Spleen (tissue), 7 donors: ENCODE data around the gene METTL8.

Experiments used
- CTCF ChIP-seq, 11 experiments: fragments of 200-600 bp in 7 of 11; fragments of 450-650 bp in 4 of 11; sonication (generic) in 4 of 11; IDR thresholded peaks in 8 of 11; conservative IDR thresholded peaks in 3 of 11; 1 replicate in 7 of 11; 2 replicates in 4 of 11; pipeline versions ENCODE4 v1.4.0 to v1.8.0; 2016 to 2021; ENCODE audit warnings: antibody characterized with exemption in 11 of 11, inconsistent platforms in 4 of 11, mild to moderate bottlenecking in 1 of 11
- POLR2A ChIP-seq, 3 donors: fragments of 450-650 bp; IDR thresholded peaks; one replicate each; pipeline ENCODE4 v1.5.1; 2017; ENCODE audit warnings: antibody characterized with exemption in 3 of 3, mild to moderate bottlenecking in 1 of 3
- POLR2AphosphoS5 ChIP-seq, 3 donors: sonication (generic); formaldehyde crosslinking; IDR thresholded peaks; one replicate each; pipeline ENCODE4 v1.5.1; 2017; ENCODE audit warnings: antibody characterized with exemption in 3 of 3
- donor health status: DM: no; HTN: no; CAD: no; lungs with moderate emphysema.
- donor health status: DM: no; HTN: no; CAD: no.
- donor health status: DM: no; HTN: no; CAD: no.

- no peak for TF ChIP-seq POLR2A (IDR thresholded peaks at IDR 0.05)
- TF ChIP-seq POLR2AphosphoS5 (IDR thresholded peaks at IDR 0.05) = no peak
- TF ChIP-seq CTCF (IDR thresholded peaks at IDR 0.05 in 8 of 11, conservative IDR thresholded peaks at IDR 0.05 in 3 of 11) = no peak
Observed at GRCh38 chr2:171390941-171391516, 42.8 kb downstream of the METTL8 start.
